Measurements from ENCODE around the gene WRAP53. TPM values are rescaled to one million over a fixed set of nuclear protein-coding genes. Genes with fewer than 3 reads are reported as not detected.
A peak's percentile ranks its signal among the peaks of the same experiment; 100 is the strongest.

The WRAP53 gene
- total RNA-seq, 1 donor from 2014 or later: 26.4 TPM

- peak; percentile 66 for DNase-seq (ENCODE audit: low spot score, unreplicated experiment)
- H3K36me3 Mint-ChIP-seq (ENCODE audit: insufficient read depth): peaks cover 7% of the 10 kb centered on the region
- H3K27ac Mint-ChIP-seq: peak within 1 kb of the TSS; percentile 100
- no peak for TF ChIP-seq CTCF (IDR thresholded peaks at IDR 0.05; ENCODE audit: unreplicated experiment)
- H3K4me3 Mint-ChIP-seq (ENCODE audit: low read depth): peak within 1 kb of the TSS; percentile 98
- H3K9me3 Mint-ChIP-seq (ENCODE audit: low read depth): no peaks in the 10 kb centered on the region
- H3K27me3 Mint-ChIP-seq: no peaks in the 10 kb centered on the region
- peaks cover 25% of the 10 kb centered on the region for H3K4me1 Mint-ChIP-seq (ENCODE audit: low read depth)
These were observed 987 bp upstream of the WRAP53 start, which contains the start of gene TP53 for GRCh38 chr17:7687072-7687907. TSS of gene TP53 (minus strand) at chr17:7687490. CDS start at chr17:7676594, 10,896 bp downstream.

- Mint-ChIP-seq H3K4me1 (ENCODE audit: low read depth) (peaks cover 25% of the 10 kb centered on the region), H3K27ac (peak overlapping the region; percentile 100), H3K4me3 (ENCODE audit: low read depth) (peak overlapping the region; percentile 98), H3K27me3 (no peaks in the 10 kb centered on the region), H3K9me3 (ENCODE audit: low read depth) (no peaks in the 10 kb centered on the region), H3K36me3 (ENCODE audit: insufficient read depth) (peaks cover 12% of the 10 kb centered on the region)
- DNase-seq (ENCODE audit: low spot score, unreplicated experiment): no peak
- no peak for TF ChIP-seq CTCF (IDR thresholded peaks at IDR 0.05; ENCODE audit: unreplicated experiment)
These were observed 585 bp downstream of the WRAP53 start for GRCh38 chr17:7688808-7689316.

GRCh38 chr17:7695586-7695985 lies 7.3 kb downstream of the WRAP53 start:
- H3K27ac Mint-ChIP-seq: no peak overlapping the region
- TF ChIP-seq CTCF (IDR thresholded peaks at IDR 0.05; ENCODE audit: unreplicated experiment): no peak
- H3K36me3 Mint-ChIP-seq (ENCODE audit: insufficient read depth): peaks cover 17% of the 10 kb centered on the region
- no peaks in the 10 kb centered on the region for H3K4me1 Mint-ChIP-seq (ENCODE audit: low read depth)
- no peaks in the 10 kb centered on the region for H3K9me3 Mint-ChIP-seq (ENCODE audit: low read depth)
- H3K27me3 Mint-ChIP-seq: no peaks in the 10 kb centered on the region
- DNase-seq (ENCODE audit: low spot score, unreplicated experiment): no peak
- no peak overlapping the region for H3K4me3 Mint-ChIP-seq (ENCODE audit: low read depth)

- Mint-ChIP-seq H3K36me3 (ENCODE audit: insufficient read depth) (peaks cover 15% of the 10 kb centered on the region), H3K27me3 (no peaks in the 10 kb centered on the region), H3K27ac (no peak overlapping the region), H3K4me3 (ENCODE audit: low read depth) (no peak overlapping the region), H3K4me1 (ENCODE audit: low read depth) (no peaks in the 10 kb centered on the region), H3K9me3 (ENCODE audit: low read depth) (no peaks in the 10 kb centered on the region)
- TF ChIP-seq CTCF (IDR thresholded peaks at IDR 0.05; ENCODE audit: unreplicated experiment): no peak
- no peak for DNase-seq (ENCODE audit: low spot score, unreplicated experiment)
These were observed 9.7 kb downstream of the WRAP53 start for GRCh38 chr17:7697828-7698588.

- no peak for TF ChIP-seq CTCF (IDR thresholded peaks at IDR 0.05; ENCODE audit: unreplicated experiment)
- Mint-ChIP-seq H3K4me1 (ENCODE audit: low read depth) (peaks cover 14% of the 10 kb centered on the region), H3K27ac (no peak overlapping the region), H3K36me3 (ENCODE audit: insufficient read depth) (peaks cover 7% of the 10 kb centered on the region), H3K27me3 (no peaks in the 10 kb centered on the region), H3K4me3 (ENCODE audit: low read depth) (no peak overlapping the region), H3K9me3 (ENCODE audit: low read depth) (no peaks in the 10 kb centered on the region)
- DNase-seq (ENCODE audit: low spot score, unreplicated experiment): no peak
These were observed 12.2 kb downstream of the WRAP53 start for GRCh38 chr17:7700510-7700909.
